Cardiac muscle cell (in vitro differentiated cells and primary cell): Measurements from ENCODE around the gene RSRP1. TPM values are rescaled to one million over a fixed set of nuclear protein-coding genes. Genes with fewer than 3 reads are reported as not detected.
"Not testable (repeated sequence)": the region's sequence is repeated elsewhere in the genome, so short reads cannot be mapped to it uniquely, and the experiment has no call there.

Experiments
- DNase-seq, 2 donors: peaks; one replicate each; pipeline versions ENCODE4 v3.0.0 to v3.0.0-alpha.2; 2010 to 2017; ENCODE audit warnings: low read depth in 1 of 2, low spot score in 1 of 2
- H3K27ac ChIP-seq: fragments of 200-600 bp; sonication (generic); 2 replicates; pipeline ENCODE4 v1.5.1; 2016
- H3K27me3 ChIP-seq: fragments of 200-600 bp; sonication (generic); 2 replicates; pipeline ENCODE4 v1.6.0; 2016; ENCODE audit warnings: control low read depth
- H3K36me3 ChIP-seq: fragments of 200-600 bp; sonication (generic); 2 replicates; pipeline ENCODE4 v1.5.1; 2016; ENCODE audit warnings: control low read depth
- H3K4me1 ChIP-seq: fragments of 200-600 bp; sonication (generic); 2 replicates; pipeline ENCODE4 v1.8.1; 2017; ENCODE audit warnings: low read depth, mild to moderate bottlenecking, mixed run types
- H3K4me3 ChIP-seq: fragments of 200-600 bp; sonication (generic); 2 replicates; pipeline ENCODE4 v1.5.1; 2016; ENCODE audit warnings: mild to moderate bottlenecking
- H3K9me3 ChIP-seq: fragments of 200-600 bp; sonication (generic); 2 replicates; pipeline ENCODE4 v1.5.1; 2017; ENCODE audit warnings: low read depth, mild to moderate bottlenecking, control low read depth
- CTCF ChIP-seq: IDR thresholded peaks from 2 replicates; pipeline ENCODE4 v1.5.1; 2012; ENCODE audit warnings: low read depth, mild to moderate bottlenecking, low read length
- polyA plus RNA-seq: library from polyadenylated mRNA; unstranded; fragments of >200 nt; fragmentation: Nextera tagmentation; extraction: Ambion mirVana; gene quantifications from 2 replicates; pipeline ENCODE4 v1.2.1, GENCODE V29; 2016
- total RNA-seq: library from RNA; depleted of rRNA; stranded (reverse); fragments of >200 nt; gene quantifications from 2 replicates; pipeline ENCODE4 v1.2.3, GENCODE V29; 2016

The RSRP1 gene
- total RNA-seq, result 211 and 231 TPM in 2 replicates
- 161 and 223 TPM in 2 replicates for polyA plus RNA-seq

GRCh38 chr1:25247024-25247828 is at the start of gene RSRP1:
Gene RSRP1 (minus strand): TSS chr1:25247454. CDS start chr1:25246963, 491 bp downstream.
- Histone ChIP-seq H3K4me3 (peak within 1 kb of the TSS; percentile 92), H3K27me3 (no peaks in the 10 kb centered on the region), H3K4me1 (peaks cover 23% of the 10 kb centered on the region)

GRCh38 chr1:25296501-25296900 is 49.2 kb upstream of the RSRP1 start:
- H3K36me3 ChIP-seq, H3K9me3 ChIP-seq, DNase-seq, H3K27ac ChIP-seq, H3K4me3 ChIP-seq, H3K4me1 ChIP-seq, H3K27me3 ChIP-seq: not testable (repeated sequence)

More at GRCh38 chr1:25247024-25247828, at the start of gene RSRP1:
- peak; percentile 99 to 100 for DNase-seq
- Histone ChIP-seq H3K27ac (peak within 1 kb of the TSS; percentile 94), H3K9me3 (no peaks in the 10 kb centered on the region), H3K36me3 (peaks cover 32% of the 10 kb centered on the region)
- TF ChIP-seq CTCF, result no peak

GRCh38 chr1:25294889-25295826 is 47.9 kb upstream of the RSRP1 start:
- H3K4me3 ChIP-seq, DNase-seq, H3K27ac ChIP-seq, H3K36me3 ChIP-seq, H3K27me3 ChIP-seq, H3K9me3 ChIP-seq, H3K4me1 ChIP-seq: not testable (repeated sequence)

- H3K27me3 ChIP-seq, H3K36me3 ChIP-seq, H3K4me1 ChIP-seq: not testable (repeated sequence)
These were observed 46.2 kb upstream of the RSRP1 start for GRCh38 chr1:25293426-25293825.

GRCh38 chr1:25290043-25290442 is 42.8 kb upstream of the RSRP1 start:
- not testable (repeated sequence) for DNase-seq, H3K4me3 ChIP-seq, H3K9me3 ChIP-seq, H3K4me1 ChIP-seq, H3K27me3 ChIP-seq, H3K36me3 ChIP-seq, H3K27ac ChIP-seq

More at GRCh38 chr1:25293426-25293825, 46.2 kb upstream of the RSRP1 start:
- not testable (repeated sequence) for H3K4me3 ChIP-seq, DNase-seq, H3K27ac ChIP-seq, H3K9me3 ChIP-seq

GRCh38 chr1:25288573-25289101 is 41.4 kb upstream of the RSRP1 start:
- not testable (repeated sequence) for H3K27me3 ChIP-seq

GRCh38 chr1:25287164-25287563 is 39.9 kb upstream of the RSRP1 start:
- H3K27me3 ChIP-seq, H3K4me3 ChIP-seq, H3K4me1 ChIP-seq, H3K27ac ChIP-seq, DNase-seq, H3K36me3 ChIP-seq, H3K9me3 ChIP-seq: not testable (repeated sequence)

More at GRCh38 chr1:25288573-25289101, 41.4 kb upstream of the RSRP1 start:
- H3K9me3 ChIP-seq, H3K27ac ChIP-seq, H3K36me3 ChIP-seq, DNase-seq, H3K4me1 ChIP-seq, H3K4me3 ChIP-seq: not testable (repeated sequence)

- not testable (repeated sequence) for H3K27me3 ChIP-seq, H3K4me1 ChIP-seq, H3K9me3 ChIP-seq, H3K4me3 ChIP-seq, H3K36me3 ChIP-seq, DNase-seq, H3K27ac ChIP-seq
These were observed 38.6 kb upstream of the RSRP1 start for GRCh38 chr1:25285862-25286261.

GRCh38 chr1:25279693-25280111 is 32.4 kb upstream of the RSRP1 start:
- not testable (repeated sequence) for H3K27me3 ChIP-seq, H3K4me3 ChIP-seq, H3K4me1 ChIP-seq, DNase-seq, H3K9me3 ChIP-seq, H3K36me3 ChIP-seq, H3K27ac ChIP-seq

- not testable (repeated sequence) for H3K9me3 ChIP-seq, H3K27ac ChIP-seq, DNase-seq, H3K36me3 ChIP-seq, H3K4me1 ChIP-seq, H3K4me3 ChIP-seq, H3K27me3 ChIP-seq
These were observed 31.5 kb upstream of the RSRP1 start for GRCh38 chr1:25278790-25279189.

GRCh38 chr1:25278358-25278757 is 31.1 kb upstream of the RSRP1 start:
- H3K4me1 ChIP-seq, H3K36me3 ChIP-seq, H3K27ac ChIP-seq, H3K9me3 ChIP-seq, H3K4me3 ChIP-seq, H3K27me3 ChIP-seq, DNase-seq: not testable (repeated sequence)

GRCh38 chr1:25277295-25277694 is 30.0 kb upstream of the RSRP1 start:
- H3K36me3 ChIP-seq, H3K27ac ChIP-seq, H3K4me3 ChIP-seq, H3K4me1 ChIP-seq, DNase-seq, H3K9me3 ChIP-seq, H3K27me3 ChIP-seq: not testable (repeated sequence)
